SU-DHL-6 (cell line): ENCODE measurements around the gene INSIG1.

Source experiments
- CTCF ChIP-seq: fragments of 200-600 bp; sonication (generic); IDR thresholded peaks from one replicate; pipeline ENCODE4 v1.5.1; 2017; ENCODE audit warnings: antibody characterized with exemption, mild to moderate bottlenecking, low read length, moderate library complexity; ENCODE audit not compliant: insufficient read depth, poor library complexity, severe bottlenecking
- EZH2phosphoT487 ChIP-seq: fragments of 200-600 bp; sonication (generic), shearing (Covaris generic); conservative IDR thresholded peaks from 2 replicates; pipeline ENCODE4 v1.6.1; 2018; ENCODE audit warnings: mild to moderate bottlenecking, antibody characterized with exemption, low read length, moderate library complexity, mixed read lengths

- no peak for TF ChIP-seq CTCF
- no peak for TF ChIP-seq EZH2phosphoT487
Observed at GRCh38 chr7:155258226-155258560, 39.5 kb upstream of the INSIG1 start.
